Measurements from ENCODE around the gene TNNT3.

Gene TNNT3

GRCh38 chr11:1919391-1920127 is at the start of gene TNNT3:
Gene TNNT3, plus strand, starts transcription at chr11:1919703. Its CDS starts 3,172 bp downstream, at chr11:1922875.
- Histone ChIP-seq H4K20me1 (ENCODE audit: insufficient read depth, low read length) (no peaks in the 10 kb centered on the region; the same call in 1 of the 2 replicates), H3K36me3 (replicated peaks; ENCODE audit: insufficient read depth, low read length) (no peaks in the 10 kb centered on the region), H3K27ac (ENCODE audit: low read length) (no peak within 1 kb of the TSS), H3K4me3 (ENCODE audit: low read length) (no peak within 1 kb of the TSS), H3K9me2 (replicated peaks; ENCODE audit: insufficient read depth, low read length) (no peaks in the 10 kb centered on the region), H3K9ac (ENCODE audit: low read length) (no peak within 1 kb of the TSS), H3F3A (ENCODE audit: insufficient read depth, low read length) (no peaks in the 10 kb centered on the region), H3K9me3 (replicated peaks; ENCODE audit: insufficient read depth, low read length) (no peaks in the 10 kb centered on the region), H3K4me1 (ENCODE audit: low read length) (no peaks in the 10 kb centered on the region), H3K4me2 (ENCODE audit: low read depth, low read length) (no peak within 1 kb of the TSS), H3K79me2 (ENCODE audit: low read length) (no peaks in the 10 kb centered on the region), H2AFZ (ENCODE audit: low read length) (no peak within 1 kb of the TSS), H3K27me3 (replicated peaks; ENCODE audit: insufficient read depth, low read length) (peaks cover 66% of the 10 kb centered on the region)
- DNase-seq, result no peak
- TF ChIP-seq EZH2 (optimal IDR thresholded peaks at IDR 0.05; ENCODE audit: low read depth, low read length) (no peak), CTCF (IDR thresholded peaks at IDR 0.05; ENCODE audit: low read length) (no peak), EZH2phosphoT487 (IDR thresholded peaks at IDR 0.05; ENCODE audit: low read length) (no peak)

GRCh38 chr11:1870326-1870696 is 49.2 kb upstream of the TNNT3 start:
- Histone ChIP-seq H3K36me3 (replicated peaks; ENCODE audit: insufficient read depth, low read length) (no peaks in the 10 kb centered on the region), H3K9ac (ENCODE audit: low read length) (no peak overlapping the region), H3K9me3 (replicated peaks; ENCODE audit: insufficient read depth, low read length) (no peaks in the 10 kb centered on the region), H3F3A (ENCODE audit: insufficient read depth, low read length) (no peaks in the 10 kb centered on the region), H3K79me2 (ENCODE audit: low read length) (peaks cover 12% of the 10 kb centered on the region), H3K4me3 (ENCODE audit: low read length) (no peak overlapping the region), H3K9me2 (replicated peaks; ENCODE audit: insufficient read depth, low read length) (no peaks in the 10 kb centered on the region), H4K20me1 (ENCODE audit: insufficient read depth, low read length) (no peaks in the 10 kb centered on the region), H3K4me1 (ENCODE audit: low read length) (no peaks in the 10 kb centered on the region), H3K4me2 (ENCODE audit: low read depth, low read length) (no peak overlapping the region), H3K27ac (ENCODE audit: low read length) (no peak overlapping the region), H3K27me3 (replicated peaks; ENCODE audit: insufficient read depth, low read length) (0 out of 2 replicates have a peak, but pooled peaks cover 5% of the 10 kb centered on the region), H2AFZ (ENCODE audit: low read length) (no peak overlapping the region)
- TF ChIP-seq CTCF (IDR thresholded peaks at IDR 0.05; ENCODE audit: low read length) (no peak), EZH2phosphoT487 (IDR thresholded peaks at IDR 0.05; ENCODE audit: low read length) (no peak)
- DNase-seq, result no peak

- H3K4me2 ChIP-seq (ENCODE audit: low read depth, low read length), result no peak overlapping the region
- H3K4me3 ChIP-seq (ENCODE audit: low read length), result no peak overlapping the region
These were observed 48.6 kb upstream of the TNNT3 start for GRCh38 chr11:1870721-1871466.

More at GRCh38 chr11:1870721-1871466, 48.6 kb upstream of the TNNT3 start:
- H3F3A ChIP-seq (ENCODE audit: insufficient read depth, low read length), result no peaks in the 10 kb centered on the region
- no peaks in the 10 kb centered on the region for H3K36me3 ChIP-seq (replicated peaks; ENCODE audit: insufficient read depth, low read length)
- no peaks in the 10 kb centered on the region for H3K9me3 ChIP-seq (replicated peaks; ENCODE audit: insufficient read depth, low read length)
- H3K4me1 ChIP-seq (ENCODE audit: low read length), result no peaks in the 10 kb centered on the region
- no peak for DNase-seq
- H3K27me3 ChIP-seq (replicated peaks; ENCODE audit: insufficient read depth, low read length), result 0 out of 2 replicates have a peak, but pooled peaks cover 5% of the 10 kb centered on the region
- H4K20me1 ChIP-seq (ENCODE audit: insufficient read depth, low read length), result no peaks in the 10 kb centered on the region
- no peaks in the 10 kb centered on the region for H3K9me2 ChIP-seq (replicated peaks; ENCODE audit: insufficient read depth, low read length)
- H3K79me2 ChIP-seq (ENCODE audit: low read length), result peaks cover 12% of the 10 kb centered on the region
- no peak for TF ChIP-seq EZH2 (optimal IDR thresholded peaks at IDR 0.05; ENCODE audit: low read depth, low read length)
- TF ChIP-seq CTCF (IDR thresholded peaks at IDR 0.05; ENCODE audit: low read length), result no peak
- TF ChIP-seq EZH2phosphoT487 (IDR thresholded peaks at IDR 0.05; ENCODE audit: low read length), result no peak
- no peak overlapping the region for H3K9ac ChIP-seq (ENCODE audit: low read length)
- no peak overlapping the region for H2AFZ ChIP-seq (ENCODE audit: low read length)
- no peak overlapping the region for H3K27ac ChIP-seq (ENCODE audit: low read length)
